T-helper 9 cell (primary cell): ENCODE results near the gene ERGIC3.

Experiments
- DNase-seq: peaks from one replicate; pipeline ENCODE4 v3.0.0-alpha.2; 2020

ERGIC3 gene

GRCh38 chr20:35599776-35600120, 57.9 kb downstream of the ERGIC3 start:
- DNase-seq, result no peak

GRCh38 chr20:35600176-35600992, 58.5 kb downstream of the ERGIC3 start:
- no peak for DNase-seq

GRCh38 chr20:35600993-35601973, 59.4 kb downstream of the ERGIC3 start:
- DNase-seq, result peak; percentile 67

- no peak for DNase-seq
These were observed 60.1 kb downstream of the ERGIC3 start for GRCh38 chr20:35601990-35602389.

GRCh38 chr20:35602851-35603495, 61.1 kb downstream of the ERGIC3 start:
- no peak for DNase-seq

- DNase-seq, result no peak
These were observed 62.0 kb downstream of the ERGIC3 start for GRCh38 chr20:35603695-35604448.

GRCh38 chr20:35604449-35604747, 62.5 kb downstream of the ERGIC3 start:
- no peak for DNase-seq

- DNase-seq, result no peak
These were observed 64.2 kb downstream of the ERGIC3 start for GRCh38 chr20:35606127-35606526.
